Tibial nerve (tissue), 4 donors: Measurements from ENCODE around the gene NBEA. TPM values are rescaled to one million over a fixed set of nuclear protein-coding genes. Genes with fewer than 3 reads are reported as not detected.

ENCODE experiments used
- DNase-seq, 2 donors: peaks; one replicate each; pipeline ENCODE4 v3.0.0-alpha.2; 2019; ENCODE audit warnings: low spot score in 2 of 2
- H3K27ac ChIP-seq, 4 donors: fragments of 200-600 bp; sonication (generic) in 3 of 4; one replicate each; pipeline ENCODE4 v1.5.1; 2017 to 2019; ENCODE audit warnings: mild to moderate bottlenecking in 1 of 4
- H3K27me3 ChIP-seq, 2 donors: fragments of 200-600 bp; sonication (generic) in 1 of 2; one replicate each; pipeline versions ENCODE4 v1.5.1 to v1.6.0; 2017 to 2019
- H3K36me3 ChIP-seq, 3 donors: fragments of 200-600 bp; sonication (generic); one replicate each; pipeline ENCODE4 v1.5.1; 2018 to 2019
- H3K4me1 ChIP-seq, 4 donors: fragments of 200-600 bp; sonication (generic) in 3 of 4; one replicate each; pipeline ENCODE4 v1.5.1; 2017 to 2019
- H3K4me3 ChIP-seq, 4 donors: fragments of 200-600 bp; sonication (generic) in 3 of 4; one replicate each; pipeline ENCODE4 v1.5.1; 2017 to 2019; ENCODE audit warnings: mild to moderate bottlenecking in 1 of 4, moderate library complexity in 1 of 4
- H3K9me3 ChIP-seq, 4 donors: fragments of 200-600 bp; sonication (generic) in 3 of 4; one replicate each; pipeline ENCODE4 v1.5.1; 2017 to 2019
- CTCF ChIP-seq, 5 experiments: fragments of 200-600 bp in 3 of 5; fragments of 450-650 bp in 2 of 5; sonication (generic) in 3 of 5; IDR thresholded peaks; one replicate each; pipeline ENCODE4 v1.5.1; 2016 to 2019; ENCODE audit warnings: antibody characterized with exemption in 5 of 5, mild to moderate bottlenecking in 3 of 5, moderate library complexity in 2 of 5
- EP300 ChIP-seq, 2 donors: sonication (generic); formaldehyde crosslinking; IDR thresholded peaks; one replicate each; pipeline ENCODE4 v1.6.1; 2017; ENCODE audit warnings: antibody characterized with exemption in 2 of 2, mild to moderate bottlenecking in 1 of 2
- POLR2A ChIP-seq, 2 donors: fragments of 450-650 bp; IDR thresholded peaks; one replicate each; pipeline ENCODE4 v1.6.1; 2017; ENCODE audit warnings: antibody characterized with exemption in 2 of 2, mild to moderate bottlenecking in 2 of 2, moderate library complexity in 2 of 2
- WGBS, 2 donors: methylation state at CpG; one replicate each; pipeline ENCODE4 v1.1.5; 2018; 5-methylcytosine and 5-hydroxymethylcytosine counted together
- total RNA-seq, 4 donors: library from RNA; depleted of rRNA; stranded (reverse); fragments of >200 nt; gene quantifications; one replicate each; pipeline ENCODE4 v1.1.0, GENCODE V29; 2016

Gene NBEA
- total RNA-seq, 4 donors from 2014 or later: 9.0 to 11.9 (median 10.5) TPM

GRCh38 chr13:35479038-35479492 lies 537.0 kb downstream of the NBEA start:
- Histone ChIP-seq H3K4me1 (peaks cover 0 to 6% (median 2%) of the 10 kb centered on the region in 4 donors), H3K4me3 (no peak overlapping the region), H3K27me3 (peaks cover 0 to 11% of the 10 kb centered on the region in 2 donors), H3K36me3 (no peaks in the 10 kb centered on the region), H3K27ac (no peak overlapping the region), H3K9me3 (no peaks in the 10 kb centered on the region)
- 80 to 87% methylated on average over 14 of the region's 14 CpGs for WGBS, 2 donors
- DNase-seq: no peak
- no peak for TF ChIP-seq CTCF (IDR thresholded peaks at IDR 0.05)
- TF ChIP-seq POLR2A (IDR thresholded peaks at IDR 0.05): no peak
- TF ChIP-seq EP300 (IDR thresholded peaks at IDR 0.05): no peak

GRCh38 chr13:35479706-35480105 lies 537.6 kb downstream of the NBEA start:
- no peak for TF ChIP-seq POLR2A (IDR thresholded peaks at IDR 0.05)
- no peak for TF ChIP-seq CTCF (IDR thresholded peaks at IDR 0.05)
- no peak for TF ChIP-seq EP300 (IDR thresholded peaks at IDR 0.05)

GRCh38 chr13:35480346-35480745 lies 538.3 kb downstream of the NBEA start:
- no peak for DNase-seq
- WGBS, 2 donors: 92 to 94% methylated on average over 2 of the region's 2 CpGs
- Histone ChIP-seq H3K9me3 (no peaks in the 10 kb centered on the region), H3K4me1 (peaks cover 0 to 3% (median 1%) of the 10 kb centered on the region in 4 donors), H3K36me3 (no peaks in the 10 kb centered on the region), H3K4me3 (no peak overlapping the region), H3K27me3 (peaks cover 0 to 11% of the 10 kb centered on the region in 2 donors), H3K27ac (no peak overlapping the region)
- TF ChIP-seq EP300 (IDR thresholded peaks at IDR 0.05) (no peak), POLR2A (IDR thresholded peaks at IDR 0.05) (no peak), CTCF (IDR thresholded peaks at IDR 0.05) (no peak)

More at GRCh38 chr13:35479706-35480105, 537.6 kb downstream of the NBEA start:
- Histone ChIP-seq H3K9me3 (no peaks in the 10 kb centered on the region), H3K27me3 (peaks cover 0 to 11% of the 10 kb centered on the region in 2 donors), H3K4me1 (peaks cover 0 to 5% (median 2%) of the 10 kb centered on the region in 4 donors), H3K4me3 (no peak overlapping the region), H3K27ac (no peak overlapping the region), H3K36me3 (no peaks in the 10 kb centered on the region)
- WGBS, 2 donors: 80 to 82% methylated on average over 1 of the region's 1 CpG
- DNase-seq: no peak

GRCh38 chr13:35481777-35482176 lies 539.7 kb downstream of the NBEA start:
- TF ChIP-seq CTCF (IDR thresholded peaks at IDR 0.05): no peak
- no peak for TF ChIP-seq POLR2A (IDR thresholded peaks at IDR 0.05)
- no peak for TF ChIP-seq EP300 (IDR thresholded peaks at IDR 0.05)
- H3K27me3 ChIP-seq: peaks cover 0 to 6% of the 10 kb centered on the region in 2 donors
- H3K4me3 ChIP-seq: no peak overlapping the region
- H3K27ac ChIP-seq: no peak overlapping the region
- peaks cover 0 to 1% (median 0%) of the 10 kb centered on the region in 4 donors for H3K4me1 ChIP-seq
- 93 to 94% methylated on average over 2 of the region's 2 CpGs for WGBS, 2 donors
- no peaks in the 10 kb centered on the region for H3K36me3 ChIP-seq
- no peaks in the 10 kb centered on the region for H3K9me3 ChIP-seq
- no peak for DNase-seq

- no peaks in the 10 kb centered on the region for H3K9me3 ChIP-seq
- no peak overlapping the region for H3K4me3 ChIP-seq
- H3K27me3 ChIP-seq: no peaks in the 10 kb centered on the region
- 95 to 97% methylated on average over 1 of the region's 1 CpG for WGBS, 2 donors
- H3K27ac ChIP-seq: no peak overlapping the region
- H3K4me1 ChIP-seq: no peaks in the 10 kb centered on the region
- H3K36me3 ChIP-seq: no peaks in the 10 kb centered on the region
- DNase-seq: no peak
- no peak for TF ChIP-seq EP300 (IDR thresholded peaks at IDR 0.05)
- no peak for TF ChIP-seq CTCF (IDR thresholded peaks at IDR 0.05)
- TF ChIP-seq POLR2A (IDR thresholded peaks at IDR 0.05): no peak
These were observed 540.5 kb downstream of the NBEA start for GRCh38 chr13:35482527-35482926.
